Neutrophil (primary cell): ENCODE results near the gene PRKACG.
A peak's percentile ranks its signal among the peaks of the same experiment; 100 is the strongest.
"Not testable (repeated sequence)": the region's sequence is repeated elsewhere in the genome, so short reads cannot be mapped to it uniquely, and the experiment has no call there.

ENCODE experiments used
- H3K27ac ChIP-seq: fragments of 200-600 bp; sonication (generic); 2 replicates; pipeline ENCODE4 v1.5.1; 2016; ENCODE audit warnings: mild to moderate bottlenecking, moderate library complexity
- H3K27me3 ChIP-seq: fragments of 200-600 bp; sonication (generic); 2 replicates; pipeline ENCODE4 v1.6.0; 2016; ENCODE audit warnings: mild to moderate bottlenecking
- H3K36me3 ChIP-seq: fragments of 200-600 bp; sonication (generic); 2 replicates; pipeline ENCODE4 v1.5.1; 2017
- H3K4me1 ChIP-seq, 2 experiments: fragments of 200-600 bp in 1 of 2; sonication (generic) in 1 of 2; 1 replicate in 1 of 2; 2 replicates in 1 of 2; pipeline versions ENCODE4 v1.5.1 to v1.6.1; 2013 to 2016; ENCODE audit warnings: low read depth in 1 of 2, low read length in 1 of 2, mild to moderate bottlenecking in 1 of 2, moderate library complexity in 1 of 2; ENCODE audit not compliant: control insufficient read depth in 1 of 2, insufficient read depth in 1 of 2
- H3K4me3 ChIP-seq, 2 experiments: fragments of 200-600 bp in 1 of 2; sonication (generic) in 1 of 2; 1 replicate in 1 of 2; 2 replicates in 1 of 2; pipeline ENCODE4 v1.5.1; 2013 to 2016; ENCODE audit warnings: low read depth in 1 of 2, low read length in 1 of 2, mild to moderate bottlenecking in 1 of 2, moderate library complexity in 1 of 2
- H3K9me3 ChIP-seq: fragments of 200-600 bp; sonication (generic); 2 replicates; pipeline ENCODE4 v1.5.1; 2016
- TF ChIP-seq, protein P1 (sequence below): fragments of 200-600 bp; sonication (generic); IDR thresholded peaks from 2 replicates; pipeline ENCODE4 v1.5.1; 2016; ENCODE audit warnings: antibody characterized with exemption

PRKACG gene

DNA sequence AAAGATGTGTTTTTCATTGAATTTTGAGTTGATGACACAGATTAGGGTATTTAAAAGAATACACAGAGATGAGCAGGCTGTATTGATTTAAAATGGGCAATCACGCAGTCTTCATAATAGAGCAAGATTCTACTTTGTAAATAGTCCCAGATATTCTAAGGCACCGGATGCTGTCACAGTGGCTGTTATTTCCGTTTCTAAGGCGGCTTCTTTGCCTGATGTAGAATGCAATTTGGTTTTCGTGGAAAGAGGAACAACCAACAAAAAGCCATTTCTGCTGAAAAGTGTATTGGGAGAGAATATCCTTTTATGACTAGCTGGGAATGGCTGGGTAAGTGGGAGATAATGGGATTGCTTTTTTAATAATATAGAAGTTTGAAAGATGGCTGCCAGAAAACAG is 17.5 kb downstream of the PRKACG start:
- H3K27ac ChIP-seq: peak overlapping the region; percentile 64
- no peaks in the 10 kb centered on the region for H3K9me3 ChIP-seq
- H3K4me1 ChIP-seq: peaks cover 34 to 38% of the 10 kb centered on the region in 2 experiments
- H3K4me3 ChIP-seq: no peak overlapping the region
- no peaks in the 10 kb centered on the region for H3K27me3 ChIP-seq
- peaks cover 14% of the 10 kb centered on the region for H3K36me3 ChIP-seq
- TF ChIP-seq, protein P1, sequence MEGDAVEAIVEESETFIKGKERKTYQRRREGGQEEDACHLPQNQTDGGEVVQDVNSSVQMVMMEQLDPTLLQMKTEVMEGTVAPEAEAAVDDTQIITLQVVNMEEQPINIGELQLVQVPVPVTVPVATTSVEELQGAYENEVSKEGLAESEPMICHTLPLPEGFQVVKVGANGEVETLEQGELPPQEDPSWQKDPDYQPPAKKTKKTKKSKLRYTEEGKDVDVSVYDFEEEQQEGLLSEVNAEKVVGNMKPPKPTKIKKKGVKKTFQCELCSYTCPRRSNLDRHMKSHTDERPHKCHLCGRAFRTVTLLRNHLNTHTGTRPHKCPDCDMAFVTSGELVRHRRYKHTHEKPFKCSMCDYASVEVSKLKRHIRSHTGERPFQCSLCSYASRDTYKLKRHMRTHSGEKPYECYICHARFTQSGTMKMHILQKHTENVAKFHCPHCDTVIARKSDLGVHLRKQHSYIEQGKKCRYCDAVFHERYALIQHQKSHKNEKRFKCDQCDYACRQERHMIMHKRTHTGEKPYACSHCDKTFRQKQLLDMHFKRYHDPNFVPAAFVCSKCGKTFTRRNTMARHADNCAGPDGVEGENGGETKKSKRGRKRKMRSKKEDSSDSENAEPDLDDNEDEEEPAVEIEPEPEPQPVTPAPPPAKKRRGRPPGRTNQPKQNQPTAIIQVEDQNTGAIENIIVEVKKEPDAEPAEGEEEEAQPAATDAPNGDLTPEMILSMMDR: no peak

DNA sequence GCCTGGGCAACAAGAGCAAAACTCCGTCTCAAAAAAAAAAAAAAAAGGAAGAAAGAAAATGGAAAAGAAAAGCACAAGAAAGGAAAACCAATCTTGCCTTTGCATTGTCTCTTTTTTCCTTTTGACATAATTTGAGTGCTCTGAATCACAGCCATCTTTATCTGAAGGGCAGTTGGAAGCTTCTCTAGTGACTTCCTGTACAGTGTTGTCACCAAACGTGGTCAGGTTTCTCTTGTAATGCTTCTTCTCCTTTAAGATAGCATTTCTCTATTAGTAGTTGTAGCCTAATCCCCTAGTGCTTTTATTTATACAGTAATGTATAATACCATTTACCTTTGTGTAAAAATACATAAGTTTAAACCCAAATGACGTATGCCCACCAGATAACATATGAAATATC is 18.1 kb downstream of the PRKACG start:
- Histone ChIP-seq H3K36me3 (peaks cover 17% of the 10 kb centered on the region), H3K4me1 (peaks cover 34 to 38% of the 10 kb centered on the region in 2 experiments), H3K4me3 (no peak overlapping the region), H3K27me3 (no peaks in the 10 kb centered on the region), H3K27ac (peak overlapping the region; percentile 64), H3K9me3 (no peaks in the 10 kb centered on the region)
- TF ChIP-seq, protein P1: no peak

DNA sequence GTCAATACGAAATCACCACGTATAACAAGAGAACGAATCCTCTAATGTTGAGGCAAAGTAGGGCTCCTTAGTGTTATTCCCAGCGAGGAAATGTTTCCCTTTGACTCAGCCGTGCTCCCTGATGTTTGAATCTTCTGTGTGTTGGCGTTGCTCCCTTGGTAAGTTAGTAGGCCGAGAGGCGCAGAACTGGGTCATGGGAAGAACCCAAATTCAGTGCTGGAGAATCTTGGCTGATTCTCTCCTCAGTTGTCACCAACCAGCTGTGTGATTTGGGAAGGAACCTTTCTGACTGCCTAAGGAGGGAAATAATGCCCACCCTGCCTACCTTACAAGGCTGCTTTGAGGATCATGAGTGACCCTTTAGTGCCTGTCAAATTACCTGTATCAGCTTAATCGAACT is 22.5 kb downstream of the PRKACG start:
- no peak overlapping the region for H3K27ac ChIP-seq
- peaks cover 22% of the 10 kb centered on the region for H3K36me3 ChIP-seq
- no peaks in the 10 kb centered on the region for H3K9me3 ChIP-seq
- H3K27me3 ChIP-seq: no peaks in the 10 kb centered on the region
- H3K4me1 ChIP-seq: peaks cover 8 to 14% of the 10 kb centered on the region in 2 experiments
- TF ChIP-seq, protein P1: no peak
- H3K4me3 ChIP-seq: no peak overlapping the region

DNA sequence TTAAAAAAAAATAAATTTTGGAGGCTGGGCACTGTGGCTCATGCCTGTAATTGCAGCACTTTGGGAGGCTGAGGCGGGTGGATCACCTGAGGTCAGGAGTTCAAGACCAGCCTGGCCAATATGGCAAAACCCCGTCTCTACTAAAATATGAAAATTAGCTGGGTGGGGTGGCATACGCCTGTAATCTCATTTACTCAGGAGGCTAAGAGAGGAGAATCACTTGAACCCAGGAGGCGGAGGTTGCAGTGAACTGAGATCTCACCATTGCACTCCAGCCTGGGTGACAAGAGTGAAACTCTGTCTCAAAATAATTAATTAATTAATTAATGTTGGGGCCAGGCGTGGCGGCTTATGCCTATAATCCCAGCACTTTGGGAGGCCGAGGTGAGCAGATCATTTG is 27.0 kb downstream of the PRKACG start:
- H3K27ac ChIP-seq, H3K27me3 ChIP-seq, H3K4me1 ChIP-seq, H3K9me3 ChIP-seq, H3K4me3 ChIP-seq: not testable (repeated sequence)
- H3K36me3 ChIP-seq: peaks cover 15% of the 10 kb centered on the region

DNA sequence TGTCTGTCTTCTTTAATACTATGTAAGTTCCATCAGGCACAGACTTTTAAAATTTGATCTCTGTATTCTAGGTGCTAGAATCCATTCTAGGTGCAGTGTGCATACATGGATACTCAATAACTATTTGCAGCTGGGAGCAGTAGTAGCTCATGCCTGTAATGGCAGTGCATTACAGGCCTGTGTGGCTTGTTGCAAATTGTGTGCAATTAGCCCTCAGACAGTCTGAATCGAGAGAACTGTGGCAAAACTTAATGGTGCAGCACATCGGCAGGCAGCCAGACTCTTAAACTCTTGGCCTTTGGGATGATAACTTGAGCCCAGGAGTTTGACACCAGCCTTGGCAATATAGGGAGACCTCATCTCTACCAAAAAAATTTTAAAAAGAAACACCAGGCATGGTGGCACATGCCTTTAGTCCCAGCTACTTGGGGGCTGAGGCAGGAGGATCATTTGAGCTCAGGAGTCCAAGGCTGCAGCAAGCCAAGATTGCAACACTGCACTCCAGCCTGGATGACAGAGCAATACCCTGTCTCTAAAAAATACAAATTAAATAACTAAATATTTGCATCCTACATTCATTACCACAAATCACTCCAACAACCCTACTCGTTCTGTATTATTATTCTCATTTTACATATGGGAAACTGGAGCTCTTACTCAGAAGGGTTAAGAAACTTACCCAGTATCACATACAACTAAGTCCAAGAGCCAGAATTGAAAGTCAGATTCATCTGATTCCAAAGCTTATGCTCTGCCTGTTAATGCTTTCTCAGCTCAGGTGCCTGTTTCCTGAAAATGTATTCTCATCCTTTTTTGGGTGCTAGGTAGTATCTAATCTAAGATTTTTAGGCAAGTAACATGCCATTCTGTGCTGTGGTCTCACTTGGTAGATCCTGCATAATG is 30.1 kb downstream of the PRKACG start:
- TF ChIP-seq, protein P1: no peak
- Histone ChIP-seq H3K9me3 (no peaks in the 10 kb centered on the region), H3K27me3 (no peaks in the 10 kb centered on the region), H3K27ac (no peak overlapping the region), H3K4me3 (no peak overlapping the region), H3K36me3 (no peaks in the 10 kb centered on the region), H3K4me1 (peaks cover 0 to 6% of the 10 kb centered on the region in 2 experiments)

DNA sequence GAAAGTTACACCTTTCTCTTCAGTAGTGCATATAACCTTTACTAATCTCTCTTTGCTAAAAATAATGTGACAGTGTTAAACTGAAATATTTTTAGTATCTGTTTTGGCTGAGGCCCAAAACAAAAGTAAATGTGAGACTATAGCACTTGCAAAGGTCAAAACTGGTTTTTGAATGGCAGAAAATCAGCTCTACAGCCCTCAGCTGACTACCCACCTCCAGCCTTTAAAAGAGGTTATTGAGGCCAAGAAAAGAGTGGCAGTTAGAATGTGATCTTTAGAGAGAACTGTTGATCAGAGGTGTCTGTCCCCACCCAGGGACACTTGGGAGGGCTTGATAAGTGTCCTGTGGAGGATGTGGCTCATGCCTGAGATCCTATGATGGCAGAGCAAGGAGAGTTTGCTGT is 30.9 kb downstream of the PRKACG start:
- no peaks in the 10 kb centered on the region for H3K9me3 ChIP-seq
- H3K27ac ChIP-seq: no peak overlapping the region
- no peaks in the 10 kb centered on the region for H3K36me3 ChIP-seq
- peaks cover 4 to 10% of the 10 kb centered on the region in 2 experiments for H3K4me1 ChIP-seq
- H3K27me3 ChIP-seq: no peaks in the 10 kb centered on the region
- no peak overlapping the region for H3K4me3 ChIP-seq
- TF ChIP-seq, protein P1: no peak
